DMS79 (cell line): ENCODE measurements around the gene GREB1L.
"Not testable (repeated sequence)": the region's sequence is repeated elsewhere in the genome, so short reads cannot be mapped to it uniquely, and the experiment has no call there.

Experiments used
- DNase-seq: peaks from one replicate; lab custom pipeline; 2025; lab: John Stamatoyannopoulos, UW

Gene GREB1L

GRCh38 chr18:21264651-21265050 lies 22.6 kb downstream of the GREB1L start:
- DNase-seq: no peak

DNA sequence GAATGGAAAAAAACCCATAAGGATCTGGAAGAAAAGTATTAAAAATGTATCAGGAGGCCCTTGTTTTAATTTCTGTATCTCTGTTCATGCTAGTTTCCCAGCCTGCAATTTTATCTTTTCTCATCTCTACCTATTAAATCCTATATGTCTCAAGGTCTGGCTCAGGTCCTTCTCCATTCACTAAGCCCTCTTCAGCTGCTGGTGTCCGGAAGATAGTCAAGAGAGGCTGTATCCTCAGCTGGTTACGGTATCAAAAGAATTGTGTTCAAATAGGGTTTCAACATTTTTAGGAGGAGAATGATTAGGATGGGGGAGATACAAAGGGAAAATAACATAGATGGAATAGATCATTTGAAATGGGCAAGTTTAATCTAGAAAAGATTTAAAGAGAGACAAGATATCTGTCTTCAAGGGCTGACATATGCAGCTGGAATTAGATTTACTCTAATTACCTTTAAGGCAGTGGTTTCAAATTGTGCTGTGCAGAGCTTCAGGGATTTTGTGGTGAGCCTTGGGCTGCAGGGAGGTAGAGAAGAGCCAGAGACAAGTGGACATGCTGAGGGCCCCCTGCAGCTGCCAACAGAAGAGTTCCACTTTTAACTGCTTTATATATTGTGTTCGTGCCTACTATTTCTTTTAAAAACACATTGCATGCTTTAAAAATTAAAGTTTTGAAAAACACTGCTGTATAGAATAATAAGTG lies 24.1 kb downstream of the GREB1L start:
- DNase-seq: no peak

GRCh38 chr18:21267400-21267799 lies 25.4 kb downstream of the GREB1L start:
- no peak for DNase-seq

DNA sequence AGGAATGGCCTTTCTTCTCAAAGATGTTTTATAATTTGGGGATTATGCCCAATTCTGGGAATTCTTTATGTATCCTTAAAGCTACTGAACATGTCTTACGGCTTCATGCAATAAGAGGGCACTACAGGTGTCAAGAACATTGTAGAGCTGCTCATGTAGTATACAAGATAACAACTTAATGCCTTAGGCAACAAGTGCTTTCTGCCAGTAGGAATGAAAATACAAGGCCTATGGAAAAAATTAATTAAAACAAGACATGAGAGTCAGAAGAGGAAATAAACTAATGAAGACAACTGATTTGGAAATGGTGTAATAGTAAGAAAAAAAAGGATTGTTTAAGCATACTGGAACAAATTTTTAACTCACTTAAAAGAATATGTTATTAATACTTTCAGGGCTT lies 27.3 kb downstream of the GREB1L start:
- no peak for DNase-seq

DNA sequence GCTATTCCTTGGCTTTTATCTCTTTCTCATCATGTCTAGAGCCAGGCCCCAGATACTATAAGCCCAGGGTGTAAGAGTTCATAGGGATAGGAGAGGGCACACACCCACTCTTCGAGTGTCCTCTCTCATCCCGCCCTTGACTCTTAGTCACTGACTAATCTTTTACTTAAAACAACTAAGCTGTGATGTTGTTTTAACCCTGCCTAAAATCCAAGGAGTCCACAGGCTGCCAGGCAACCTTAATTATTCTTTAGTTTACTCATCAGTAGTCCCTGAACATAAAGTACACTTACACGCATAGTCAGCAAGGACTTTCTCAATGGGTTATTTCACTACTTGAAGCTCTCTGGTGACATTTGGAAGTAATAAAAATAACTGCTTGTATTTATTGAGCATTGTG lies 28.4 kb downstream of the GREB1L start:
- DNase-seq: no peak

GRCh38 chr18:21272016-21272579 lies 30.1 kb downstream of the GREB1L start:
- DNase-seq: no peak

DNA sequence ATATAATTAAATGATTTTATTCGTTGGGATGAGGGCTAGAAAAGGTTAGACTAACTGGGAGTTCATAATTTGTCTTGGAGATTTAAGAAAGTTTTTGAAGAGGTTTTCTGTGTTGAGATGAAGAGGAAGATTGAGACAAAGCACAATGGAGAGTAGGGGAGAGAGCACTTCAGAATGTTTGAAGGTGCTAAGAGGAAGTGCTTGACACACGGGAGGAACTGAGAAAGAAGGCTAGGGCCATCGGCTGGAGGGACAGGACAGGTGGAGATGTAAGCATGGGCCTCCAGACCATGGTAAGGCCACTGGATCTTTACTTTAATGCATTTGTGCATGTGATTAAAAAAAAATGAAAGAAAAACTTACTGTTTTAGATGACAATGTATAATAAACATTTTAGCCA lies 31.5 kb downstream of the GREB1L start:
- no peak for DNase-seq

GRCh38 chr18:21275645-21276044 lies 33.6 kb downstream of the GREB1L start:
- DNase-seq: no peak

DNA sequence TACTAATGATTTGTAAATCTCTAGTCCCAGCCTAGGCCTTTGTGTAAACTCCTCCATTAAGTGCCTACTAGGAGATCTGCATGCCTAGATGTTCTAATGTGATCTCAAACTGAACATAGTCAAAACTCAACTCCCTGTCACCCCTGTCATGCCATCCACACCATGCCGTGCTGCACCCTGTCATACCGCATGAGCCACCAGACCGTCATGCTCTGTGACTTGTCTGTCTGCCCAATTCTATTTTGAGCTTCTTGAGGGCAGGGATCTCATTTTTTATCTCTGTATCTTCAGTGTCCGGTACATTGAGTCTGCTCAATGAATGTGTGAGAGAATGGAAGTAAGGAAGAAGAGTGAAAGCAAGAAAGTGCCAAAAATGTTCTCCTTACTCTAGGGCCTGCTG lies 35.5 kb downstream of the GREB1L start:
- DNase-seq: no peak

GRCh38 chr18:21278218-21278617 lies 36.2 kb downstream of the GREB1L start:
- not testable (repeated sequence) for DNase-seq

- DNase-seq: no peak
Observed at GRCh38 chr18:21281603-21282002, 39.6 kb downstream of the GREB1L start.

DNA sequence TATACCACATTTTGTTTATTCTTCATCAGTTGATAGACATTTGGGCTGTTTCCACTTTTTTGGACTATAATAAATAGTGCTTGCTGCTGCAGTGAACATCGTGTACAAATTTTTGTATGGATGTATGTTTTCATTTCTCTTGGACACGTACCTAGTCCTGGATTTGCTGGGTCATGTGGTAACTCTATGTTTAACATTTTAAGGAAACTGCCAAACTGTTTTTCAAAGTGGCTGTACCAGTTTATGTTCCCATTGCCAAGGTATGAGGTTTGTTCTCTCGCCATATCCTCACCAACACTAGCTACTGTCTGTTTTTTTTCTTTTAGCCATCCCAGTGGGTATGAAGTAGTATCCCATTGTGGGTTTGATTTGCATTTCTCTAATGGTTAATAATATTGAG lies 42.5 kb downstream of the GREB1L start:
- DNase-seq: no peak

GRCh38 chr18:21289827-21290226 lies 47.8 kb downstream of the GREB1L start:
- no peak for DNase-seq

- no peak for DNase-seq
Observed at GRCh38 chr18:21291106-21291505, 49.1 kb downstream of the GREB1L start.

DNA sequence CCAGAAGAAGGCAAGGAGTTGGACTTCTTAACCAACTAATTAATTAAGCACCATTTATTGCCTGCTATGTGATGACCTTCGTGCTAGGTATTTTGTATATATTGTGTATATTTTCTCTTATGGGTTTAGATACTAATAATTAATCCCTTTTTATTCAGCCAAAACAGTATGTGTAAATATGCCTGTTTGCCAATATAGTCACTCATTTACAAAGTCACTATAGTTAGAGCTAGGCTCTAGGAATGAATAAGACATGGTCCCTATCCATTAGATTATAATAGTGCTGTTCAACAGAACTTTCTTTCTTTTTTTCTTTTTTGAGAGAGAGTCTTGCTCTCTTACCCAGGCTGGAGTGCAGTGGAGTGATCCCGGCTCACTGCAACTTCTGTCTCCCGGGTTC lies 51.4 kb downstream of the GREB1L start:
- DNase-seq: no peak

- no peak for DNase-seq
Observed at GRCh38 chr18:21295101-21295500, 53.1 kb downstream of the GREB1L start.

DNA sequence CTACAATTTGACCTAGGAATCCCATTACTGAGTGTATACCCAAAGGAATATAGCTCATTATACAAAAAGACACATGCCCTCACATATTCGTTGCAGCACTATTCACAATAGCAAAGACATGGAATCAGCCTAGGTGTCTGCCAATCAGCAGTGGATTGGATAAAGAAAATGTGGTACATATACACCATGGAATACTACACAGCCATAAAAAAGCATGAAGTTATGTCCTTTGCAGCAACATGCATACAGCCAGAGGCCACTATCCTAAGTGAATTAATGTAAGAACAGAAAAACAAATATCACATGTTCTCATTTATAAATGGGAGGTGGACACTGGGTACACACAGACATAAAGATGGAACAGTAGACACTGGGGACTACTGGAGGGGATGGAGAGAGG lies 54.0 kb downstream of the GREB1L start:
- DNase-seq: no peak

- no peak for DNase-seq
Observed at GRCh38 chr18:21298351-21298750, 56.3 kb downstream of the GREB1L start.

- DNase-seq: no peak
Observed at GRCh38 chr18:21300035-21300907, 58.2 kb downstream of the GREB1L start.

DNA sequence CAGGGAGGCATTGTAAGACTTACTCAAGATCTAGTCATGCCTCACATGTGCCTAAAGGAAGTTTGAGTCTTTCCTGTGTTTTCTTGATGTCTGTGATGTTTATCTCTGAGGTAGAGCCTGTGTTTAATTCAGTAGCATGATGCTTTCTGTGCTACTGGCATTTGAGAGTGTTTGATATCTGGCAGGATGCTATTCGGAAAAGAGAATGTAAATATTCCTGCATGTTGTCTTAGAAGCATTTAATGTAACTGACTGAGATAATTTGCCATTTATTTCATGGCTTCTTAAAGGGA lies 58.8 kb downstream of the GREB1L start:
- no peak for DNase-seq

DNA sequence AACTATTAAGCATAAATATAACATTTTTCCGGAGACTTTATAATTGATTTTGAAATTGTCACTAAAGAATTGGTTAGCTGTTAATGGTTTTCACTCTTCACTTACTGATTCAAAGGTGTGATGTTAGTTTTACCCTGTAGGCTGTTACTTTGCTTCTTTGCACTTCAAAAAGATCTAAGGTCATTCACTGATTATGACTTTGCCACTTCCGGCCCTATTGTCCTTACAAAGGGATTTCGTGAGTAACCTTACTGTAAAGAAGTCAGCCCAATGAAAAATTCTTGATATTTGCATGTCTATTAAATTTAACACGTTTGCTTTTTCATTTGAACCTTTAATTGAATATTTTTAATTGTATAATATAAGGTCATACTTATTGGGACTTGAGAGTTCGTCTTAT lies 61.4 kb downstream of the GREB1L start:
- no peak for DNase-seq

GRCh38 chr18:21303895-21304294 lies 61.9 kb downstream of the GREB1L start:
- DNase-seq: no peak

GRCh38 chr18:21305621-21306020 lies 63.6 kb downstream of the GREB1L start:
- no peak for DNase-seq
